ENCODE results near the gene NAALADL2. TPM values are rescaled to one million over a fixed set of nuclear protein-coding genes. Genes with fewer than 3 reads are reported as not detected.

The NAALADL2 gene
- total RNA-seq, 1 donor from 2014 or later, result 2.8 TPM

GRCh38 chr3:175338775-175339535 lies 479.8 kb downstream of the NAALADL2 start:
- H3K27me3 Mint-ChIP-seq (ENCODE audit: low read depth), result no peaks in the 10 kb centered on the region
- no peak for DNase-seq (ENCODE audit: low read depth, low spot score)
- peaks cover 12% of the 10 kb centered on the region for H3K4me1 Mint-ChIP-seq
- no peak overlapping the region for H3K4me3 Mint-ChIP-seq
- TF ChIP-seq, protein P1, sequence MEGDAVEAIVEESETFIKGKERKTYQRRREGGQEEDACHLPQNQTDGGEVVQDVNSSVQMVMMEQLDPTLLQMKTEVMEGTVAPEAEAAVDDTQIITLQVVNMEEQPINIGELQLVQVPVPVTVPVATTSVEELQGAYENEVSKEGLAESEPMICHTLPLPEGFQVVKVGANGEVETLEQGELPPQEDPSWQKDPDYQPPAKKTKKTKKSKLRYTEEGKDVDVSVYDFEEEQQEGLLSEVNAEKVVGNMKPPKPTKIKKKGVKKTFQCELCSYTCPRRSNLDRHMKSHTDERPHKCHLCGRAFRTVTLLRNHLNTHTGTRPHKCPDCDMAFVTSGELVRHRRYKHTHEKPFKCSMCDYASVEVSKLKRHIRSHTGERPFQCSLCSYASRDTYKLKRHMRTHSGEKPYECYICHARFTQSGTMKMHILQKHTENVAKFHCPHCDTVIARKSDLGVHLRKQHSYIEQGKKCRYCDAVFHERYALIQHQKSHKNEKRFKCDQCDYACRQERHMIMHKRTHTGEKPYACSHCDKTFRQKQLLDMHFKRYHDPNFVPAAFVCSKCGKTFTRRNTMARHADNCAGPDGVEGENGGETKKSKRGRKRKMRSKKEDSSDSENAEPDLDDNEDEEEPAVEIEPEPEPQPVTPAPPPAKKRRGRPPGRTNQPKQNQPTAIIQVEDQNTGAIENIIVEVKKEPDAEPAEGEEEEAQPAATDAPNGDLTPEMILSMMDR (conservative IDR thresholded peaks at IDR 0.05), result no peak
- no peaks in the 10 kb centered on the region for H3K36me3 Mint-ChIP-seq (ENCODE audit: low read depth)
- H3K9me3 Mint-ChIP-seq, result no peaks in the 10 kb centered on the region
- H3K27ac Mint-ChIP-seq (ENCODE audit: unreplicated experiment), result no peak overlapping the region

- Mint-ChIP-seq H3K4me3 (no peak overlapping the region), H3K36me3 (ENCODE audit: low read depth) (no peaks in the 10 kb centered on the region), H3K27ac (ENCODE audit: unreplicated experiment) (no peak overlapping the region), H3K4me1 (peaks cover 12% of the 10 kb centered on the region), H3K27me3 (ENCODE audit: low read depth) (no peaks in the 10 kb centered on the region), H3K9me3 (no peaks in the 10 kb centered on the region)
- TF ChIP-seq, protein P1 (conservative IDR thresholded peaks at IDR 0.05), result no peak
- DNase-seq (ENCODE audit: low read depth, low spot score), result no peak
These were observed 481.3 kb downstream of the NAALADL2 start for GRCh38 chr3:175340338-175341015.

GRCh38 chr3:175342196-175342595 lies 483.1 kb downstream of the NAALADL2 start:
- no peaks in the 10 kb centered on the region for H3K27me3 Mint-ChIP-seq (ENCODE audit: low read depth)
- no peak for DNase-seq (ENCODE audit: low read depth, low spot score)
- no peaks in the 10 kb centered on the region for H3K36me3 Mint-ChIP-seq (ENCODE audit: low read depth)
- H3K9me3 Mint-ChIP-seq, result no peaks in the 10 kb centered on the region
- H3K27ac Mint-ChIP-seq (ENCODE audit: unreplicated experiment), result no peak overlapping the region
- no peak overlapping the region for H3K4me3 Mint-ChIP-seq
- TF ChIP-seq, protein P1 (conservative IDR thresholded peaks at IDR 0.05), result no peak
- peaks cover 12% of the 10 kb centered on the region for H3K4me1 Mint-ChIP-seq

DNA sequence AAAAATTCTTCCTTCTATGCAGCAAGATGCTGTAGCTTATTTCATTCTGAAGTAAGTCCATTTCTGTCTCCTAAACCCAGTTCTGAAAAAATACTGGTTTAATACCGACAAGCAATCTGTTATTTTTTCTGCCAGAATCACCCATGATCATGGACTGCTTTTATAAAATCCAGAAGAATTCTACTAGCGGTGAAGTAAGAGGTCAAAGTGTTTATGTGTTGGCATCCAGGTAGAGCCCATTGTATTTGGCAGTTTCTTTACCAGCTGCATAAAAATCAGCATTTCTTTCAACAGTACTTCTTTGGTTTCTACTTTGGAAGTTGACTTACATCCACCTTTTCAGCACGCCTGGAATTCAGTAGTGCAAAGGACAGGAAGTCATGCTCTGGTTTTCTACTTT lies 484.8 kb downstream of the NAALADL2 start:
- H3K4me1 Mint-ChIP-seq, result peaks cover 8% of the 10 kb centered on the region
- TF ChIP-seq, protein P1 (conservative IDR thresholded peaks at IDR 0.05), result no peak
- no peaks in the 10 kb centered on the region for H3K36me3 Mint-ChIP-seq (ENCODE audit: low read depth)
- DNase-seq (ENCODE audit: low read depth, low spot score), result no peak
- no peak overlapping the region for H3K4me3 Mint-ChIP-seq
- no peaks in the 10 kb centered on the region for H3K9me3 Mint-ChIP-seq
- H3K27ac Mint-ChIP-seq (ENCODE audit: unreplicated experiment), result no peak overlapping the region
- H3K27me3 Mint-ChIP-seq (ENCODE audit: low read depth), result no peaks in the 10 kb centered on the region

GRCh38 chr3:175346573-175347356 lies 487.6 kb downstream of the NAALADL2 start:
- no peaks in the 10 kb centered on the region for H3K9me3 Mint-ChIP-seq
- no peaks in the 10 kb centered on the region for H3K27me3 Mint-ChIP-seq (ENCODE audit: low read depth)
- no peak overlapping the region for H3K4me3 Mint-ChIP-seq
- H3K36me3 Mint-ChIP-seq (ENCODE audit: low read depth), result no peaks in the 10 kb centered on the region
- no peak for DNase-seq (ENCODE audit: low read depth, low spot score)
- no peaks in the 10 kb centered on the region for H3K4me1 Mint-ChIP-seq
- no peak overlapping the region for H3K27ac Mint-ChIP-seq (ENCODE audit: unreplicated experiment)
- TF ChIP-seq, protein P1 (conservative IDR thresholded peaks at IDR 0.05), result no peak

Measured in neural crest cell (in vitro differentiated cells).